MM.1S (cell line): ENCODE results near the gene FNDC8.
"Not testable (repeated sequence)": the region's sequence is repeated elsewhere in the genome, so short reads cannot be mapped to it uniquely, and the experiment has no call there.

Source experiments
- DNase-seq: peaks from one replicate; pipeline ENCODE4 v3.0.0-alpha.2; 2015
- H2AFZ ChIP-seq: fragments of 300-600 bp; sonication (generic); 2 replicates; pipeline ENCODE4 v1.6.0; 2016; ENCODE audit warnings: antibody characterized with exemption, low read length
- H3F3A ChIP-seq: fragments of 300-600 bp; sonication (generic); 2 replicates; pipeline ENCODE4 v1.6.1; 2016; ENCODE audit warnings: mild to moderate bottlenecking, antibody characterized with exemption, low read length, moderate library complexity, mixed read lengths; ENCODE audit not compliant: insufficient read depth
- H3K27ac ChIP-seq: fragments of 300-600 bp; sonication (generic); 2 replicates; pipeline ENCODE4 v1.5.1; 2016; ENCODE audit warnings: mild to moderate bottlenecking, low read length
- H3K27me3 ChIP-seq: fragments of 300-600 bp; sonication (generic); replicated peaks from 2 replicates; pipeline ENCODE4 v1.6.0; 2016; ENCODE audit warnings: low read length; ENCODE audit not compliant: insufficient read depth
- H3K36me3 ChIP-seq: fragments of 300-600 bp; sonication (generic); replicated peaks from 2 replicates; pipeline ENCODE4 v1.6.1; 2016; ENCODE audit warnings: mild to moderate bottlenecking, low read length, mixed read lengths; ENCODE audit not compliant: insufficient read depth
- H3K4me1 ChIP-seq: fragments of 300-600 bp; sonication (generic); 2 replicates; pipeline ENCODE4 v1.6.1; 2016; ENCODE audit warnings: low read length, mixed read lengths
- H3K4me2 ChIP-seq: fragments of 300-600 bp; sonication (generic); 2 replicates; pipeline ENCODE4 v1.6.0; 2016; ENCODE audit warnings: low read depth, low read length
- H3K4me3 ChIP-seq: fragments of 300-600 bp; sonication (generic); 2 replicates; pipeline ENCODE4 v1.5.1; 2016; ENCODE audit warnings: low read length, mixed read lengths
- H3K79me2 ChIP-seq: fragments of 300-600 bp; sonication (generic); 2 replicates; pipeline ENCODE4 v1.6.1; 2016; ENCODE audit warnings: mixed run types, low read length, mixed read lengths
- H3K9ac ChIP-seq: fragments of 300-600 bp; sonication (generic); 2 replicates; pipeline ENCODE4 v1.6.1; 2016; ENCODE audit warnings: low read length, mixed read lengths
- H3K9me2 ChIP-seq: fragments of 300-600 bp; sonication (generic); replicated peaks from 2 replicates; pipeline ENCODE4 v1.6.1; 2016; ENCODE audit warnings: mild to moderate bottlenecking, low read length, mixed read lengths; ENCODE audit not compliant: insufficient read depth
- H3K9me3 ChIP-seq: fragments of 300-600 bp; sonication (generic); replicated peaks from 2 replicates; pipeline ENCODE4 v1.6.1; 2016; ENCODE audit warnings: mild to moderate bottlenecking, low read length, mixed read lengths; ENCODE audit not compliant: insufficient read depth
- H4K20me1 ChIP-seq: fragments of 300-600 bp; sonication (generic); 2 replicates; pipeline ENCODE4 v1.6.1; 2016; ENCODE audit warnings: mild to moderate bottlenecking, low read length, moderate library complexity, mixed read lengths; ENCODE audit not compliant: insufficient read depth
- CTCF ChIP-seq: fragments of 300-600 bp; sonication (generic); IDR thresholded peaks from 2 replicates; pipeline ENCODE4 v1.5.1; 2016; ENCODE audit warnings: antibody characterized with exemption, low read length, mixed read lengths
- EZH2 ChIP-seq: fragments of 300-600 bp; sonication (generic); optimal IDR thresholded peaks from 2 replicates; pipeline ENCODE3; 2017; ENCODE audit warnings: low read depth, mild to moderate bottlenecking, antibody characterized with exemption, low read length, mixed read lengths
- EZH2phosphoT487 ChIP-seq: fragments of 300-600 bp; sonication (generic); IDR thresholded peaks from 2 replicates; pipeline ENCODE4 v1.6.1; 2018; ENCODE audit warnings: antibody characterized with exemption, low read length

The FNDC8 gene

DNA sequence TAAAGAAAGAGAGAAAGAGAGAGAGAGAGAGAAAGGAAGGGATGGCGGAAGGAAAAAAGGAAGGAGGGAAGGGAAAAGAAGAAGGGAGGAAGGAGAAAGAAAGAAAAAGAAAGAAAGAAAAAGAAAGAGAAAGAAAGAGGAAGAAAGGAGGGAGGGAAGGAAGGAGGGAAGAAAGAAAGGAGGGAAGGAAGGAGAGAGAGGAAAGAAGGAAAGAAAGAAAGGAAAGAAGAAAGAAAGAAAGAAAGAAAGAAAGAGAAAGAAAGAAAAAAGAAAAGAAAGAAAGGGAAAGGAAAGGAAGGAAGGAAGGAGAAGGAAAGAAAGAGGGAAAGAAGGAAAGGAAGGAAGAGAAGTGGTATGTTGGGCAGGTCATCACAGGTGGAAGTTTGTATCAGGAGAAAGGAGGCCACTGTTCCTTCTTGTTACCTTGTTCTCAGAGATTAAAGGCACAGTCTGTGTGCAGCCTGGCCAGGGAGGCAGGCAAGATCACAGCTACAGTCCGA lies 53.5 kb downstream of the FNDC8 start:
- Histone ChIP-seq H3K27ac (no peak overlapping the region), H3K4me3 (no peak overlapping the region), H2AFZ (no peak overlapping the region), H3K9me3 (no peaks in the 10 kb centered on the region), H3K9ac (no peak overlapping the region), H3K27me3 (no peaks in the 10 kb centered on the region), H3F3A (no peaks in the 10 kb centered on the region), H4K20me1 (no peaks in the 10 kb centered on the region), H3K4me1 (no peaks in the 10 kb centered on the region), H3K36me3 (no peaks in the 10 kb centered on the region), H3K79me2 (no peaks in the 10 kb centered on the region), H3K4me2 (no peak overlapping the region), H3K9me2 (no peaks in the 10 kb centered on the region)
- no peak for DNase-seq
- TF ChIP-seq EZH2: no peak
- TF ChIP-seq EZH2phosphoT487: no peak
- TF ChIP-seq CTCF: no peak

DNA sequence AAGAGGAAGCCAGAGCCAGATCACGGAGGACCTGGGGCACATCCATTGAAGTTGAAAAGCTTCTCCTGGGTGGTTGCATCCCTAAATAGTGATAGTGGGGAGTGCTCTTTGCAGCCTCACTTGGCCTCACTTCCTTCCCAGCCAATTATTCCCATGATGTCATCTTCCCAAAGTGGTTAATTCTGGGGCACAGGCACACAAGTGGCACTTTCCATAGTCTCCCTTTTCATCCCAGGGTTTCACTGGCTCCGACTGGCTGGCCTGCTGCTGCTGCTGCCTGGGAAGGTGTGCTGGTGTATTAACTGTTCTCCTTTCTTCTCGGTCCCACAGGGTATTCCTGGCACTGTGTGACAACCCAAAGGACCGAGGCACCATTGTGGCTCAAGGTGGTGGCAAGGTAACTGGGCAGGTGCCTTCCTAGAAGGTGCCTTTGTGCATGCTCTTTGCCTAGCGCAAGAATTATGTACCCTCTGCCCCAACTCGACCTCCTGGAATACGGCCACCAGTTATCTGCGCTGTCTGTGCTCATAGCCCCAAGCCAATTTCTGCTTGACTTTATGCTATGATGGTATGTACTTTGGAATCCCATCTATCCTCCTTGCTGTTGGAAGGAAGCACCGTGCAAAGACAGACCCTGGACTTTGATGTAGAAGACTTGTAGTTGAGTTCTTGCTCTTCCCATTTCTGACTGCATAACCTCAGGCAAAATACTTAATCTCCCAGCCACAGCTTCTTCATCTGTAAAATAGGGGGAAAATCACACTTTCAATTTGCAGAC lies 54.4 kb downstream of the FNDC8 start:
- no peaks in the 10 kb centered on the region for H3K4me1 ChIP-seq
- DNase-seq: no peak

DNA sequence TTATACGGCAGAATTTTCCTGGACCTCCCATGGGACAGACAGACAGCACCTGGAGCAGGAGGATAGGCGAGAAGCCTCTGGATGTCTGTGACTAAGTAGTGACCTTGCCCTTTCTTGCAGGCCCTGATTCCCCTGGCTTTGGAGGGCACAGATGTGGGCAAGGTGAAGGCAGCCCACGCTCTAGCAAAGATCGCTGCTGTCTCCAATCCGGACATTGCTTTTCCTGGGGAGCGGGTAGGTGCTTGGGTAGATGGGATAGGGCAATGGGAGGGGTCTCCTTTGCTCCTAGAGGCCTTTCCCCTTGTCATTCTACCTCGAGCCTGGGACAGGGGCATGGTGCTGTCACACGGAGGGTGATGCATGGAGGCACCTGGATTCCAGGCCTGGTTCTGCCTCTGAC lies 55.5 kb downstream of the FNDC8 start:
- no peak for DNase-seq
- Histone ChIP-seq H3K4me1 (no peaks in the 10 kb centered on the region), H3K9ac (no peak overlapping the region), H3K4me3 (no peak overlapping the region), H3F3A (no peaks in the 10 kb centered on the region), H3K9me2 (no peaks in the 10 kb centered on the region), H3K27me3 (no peaks in the 10 kb centered on the region), H2AFZ (no peak overlapping the region), H3K79me2 (no peaks in the 10 kb centered on the region), H3K4me2 (no peak overlapping the region), H3K36me3 (no peaks in the 10 kb centered on the region), H3K9me3 (no peaks in the 10 kb centered on the region), H4K20me1 (no peaks in the 10 kb centered on the region), H3K27ac (no peak overlapping the region)
- TF ChIP-seq EZH2 (no peak), EZH2phosphoT487 (no peak), CTCF (no peak)

More for the DNA sequence above, 54.4 kb downstream of the FNDC8 start:
- Histone ChIP-seq H3K36me3 (no peaks in the 10 kb centered on the region), H2AFZ (no peak overlapping the region), H3K27me3 (no peaks in the 10 kb centered on the region), H3K9me3 (no peaks in the 10 kb centered on the region), H3K4me3 (no peak overlapping the region), H3K4me2 (no peak overlapping the region), H3K27ac (no peak overlapping the region), H3K9me2 (no peaks in the 10 kb centered on the region), H3F3A (no peaks in the 10 kb centered on the region), H3K79me2 (no peaks in the 10 kb centered on the region), H3K9ac (no peak overlapping the region), H4K20me1 (no peaks in the 10 kb centered on the region)
- TF ChIP-seq EZH2phosphoT487: no peak
- TF ChIP-seq EZH2: no peak
- TF ChIP-seq CTCF: no peak

GRCh38 chr17:35179379-35179778 lies 58.0 kb downstream of the FNDC8 start:
- not testable (repeated sequence) for H3K9me2 ChIP-seq, H3K27me3 ChIP-seq

More at GRCh38 chr17:35179379-35179778, 58.0 kb downstream of the FNDC8 start:
- H3K4me1 ChIP-seq, DNase-seq, H3K36me3 ChIP-seq, H3K4me2 ChIP-seq, H2AFZ ChIP-seq, H3K9me3 ChIP-seq, H3K27ac ChIP-seq, H3K4me3 ChIP-seq, H3F3A ChIP-seq, H4K20me1 ChIP-seq, H3K79me2 ChIP-seq, H3K9ac ChIP-seq: not testable (repeated sequence)
